NCI-H82 treated with DMSO at 0.1 percent for 48 hours (cell line): ENCODE measurements around the gene TF.
"Not testable (repeated sequence)": the region's sequence is repeated elsewhere in the genome, so short reads cannot be mapped to it uniquely, and the experiment has no call there.

Experiments
- DNase-seq: peaks from one replicate; lab custom pipeline; 2025; ENCODE audit not compliant: unreplicated experiment; lab: John Stamatoyannopoulos, UW

Gene TF

GRCh38 chr3:133763797-133764683, 17.8 kb downstream of the TF start:
- no peak for DNase-seq

- no peak for DNase-seq
These were observed 19.1 kb downstream of the TF start for GRCh38 chr3:133765256-133765655.

GRCh38 chr3:133767607-133768006, 21.4 kb downstream of the TF start:
- no peak for DNase-seq

GRCh38 chr3:133769536-133769935, 23.3 kb downstream of the TF start:
- DNase-seq = no peak

GRCh38 chr3:133773732-133774131, 27.5 kb downstream of the TF start:
- no peak for DNase-seq

GRCh38 chr3:133775309-133775708, 29.1 kb downstream of the TF start:
- no peak for DNase-seq

- DNase-seq = no peak
These were observed 29.6 kb downstream of the TF start for GRCh38 chr3:133775835-133776234.

GRCh38 chr3:133776794-133777438, 30.7 kb downstream of the TF start:
- no peak for DNase-seq

- no peak for DNase-seq
These were observed 31.8 kb downstream of the TF start for GRCh38 chr3:133777807-133778568.

- DNase-seq = no peak
These were observed 33.5 kb downstream of the TF start for GRCh38 chr3:133779626-133780203.

GRCh38 chr3:133780756-133781155, 34.6 kb downstream of the TF start:
- DNase-seq = not testable (repeated sequence)

- DNase-seq = no peak
These were observed 35.4 kb downstream of the TF start for GRCh38 chr3:133781570-133781969.

GRCh38 chr3:133782454-133782853, 36.3 kb downstream of the TF start:
- no peak for DNase-seq

- no peak for DNase-seq
These were observed 37.6 kb downstream of the TF start for GRCh38 chr3:133783762-133784161.

GRCh38 chr3:133788024-133788423, 41.8 kb downstream of the TF start:
- DNase-seq = no peak

- no peak for DNase-seq
These were observed 46.1 kb downstream of the TF start for GRCh38 chr3:133792171-133792763.

GRCh38 chr3:133797396-133798105, 51.4 kb downstream of the TF start:
- no peak for DNase-seq

- DNase-seq = no peak
These were observed 53.8 kb downstream of the TF start for GRCh38 chr3:133799794-133800585.

- no peak for DNase-seq
These were observed 57.3 kb downstream of the TF start for GRCh38 chr3:133803469-133803868.

GRCh38 chr3:133804896-133805295, 58.7 kb downstream of the TF start:
- no peak for DNase-seq
